ENCODE results near the gene GPR27. TPM values are rescaled to one million over a fixed set of nuclear protein-coding genes. Genes with fewer than 3 reads are reported as not detected.
A peak's percentile ranks its signal among the peaks of the same experiment; 100 is the strongest.

GPR27 gene
- total RNA-seq, 1 donor from 2014 or later: 0.10 TPM

DNA sequence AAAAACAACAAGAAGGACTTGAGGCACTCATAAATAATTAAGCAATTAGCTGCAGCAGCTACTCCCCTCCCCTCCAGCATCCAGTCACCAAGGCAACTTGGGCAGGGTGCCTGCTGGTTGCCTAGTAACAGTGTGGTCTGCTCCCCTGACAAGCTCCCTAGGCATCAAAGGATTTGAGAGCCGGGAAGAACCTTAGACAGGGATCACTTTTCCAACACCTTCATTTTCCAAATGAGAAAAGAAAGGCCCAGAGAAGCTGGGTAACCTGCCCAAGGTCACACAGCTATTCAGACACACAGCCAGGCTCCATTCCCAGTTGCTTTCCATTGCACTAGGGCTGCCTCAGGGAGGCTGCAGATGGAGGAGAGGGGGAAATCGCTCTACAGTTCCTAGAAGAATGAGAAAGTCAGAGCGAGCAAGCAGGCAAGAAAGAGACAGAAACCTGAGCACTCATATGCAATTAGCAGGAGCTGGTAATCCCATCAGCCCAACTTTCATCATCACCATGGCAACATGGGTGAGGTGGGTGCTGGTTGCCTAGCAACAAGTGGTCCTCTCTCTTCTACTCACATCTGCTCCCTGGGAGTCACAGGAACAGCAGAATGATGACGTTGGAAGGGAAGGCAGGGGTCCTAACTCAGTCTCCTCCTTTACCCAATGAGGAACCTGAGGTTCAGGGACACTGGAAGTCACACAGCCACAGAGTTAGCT is 24.9 kb upstream of the GPR27 start:
- no peak for DNase-seq (ENCODE audit: low spot score)
- no peak for ATAC-seq

GRCh38 chr3:71732637-71733036 is 21.0 kb upstream of the GPR27 start:
- ATAC-seq (no peak), DNase-seq (ENCODE audit: low spot score) (no peak)

DNA sequence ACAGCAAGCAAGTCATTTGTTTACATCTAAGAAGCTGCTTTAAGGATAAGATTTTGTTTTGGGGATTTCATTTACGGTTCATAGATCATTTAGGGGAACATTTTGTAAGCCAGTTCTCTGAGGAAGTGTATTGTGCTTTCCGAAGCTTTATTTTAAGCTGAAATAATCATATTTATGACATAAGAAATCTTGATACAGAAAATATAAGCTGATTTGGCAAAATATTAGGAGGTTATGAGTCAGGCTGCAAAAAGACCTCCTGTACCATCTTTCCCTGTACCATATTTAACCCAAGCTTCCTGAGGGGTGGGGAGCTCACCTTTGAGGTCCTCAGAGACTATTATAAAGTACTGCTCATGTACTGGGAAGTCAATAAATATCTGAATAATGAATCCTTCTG is 20.3 kb upstream of the GPR27 start:
- ATAC-seq: no peak
- no peak for DNase-seq (ENCODE audit: low spot score)

GRCh38 chr3:71734881-71735280 is 18.8 kb upstream of the GPR27 start:
- ATAC-seq (no peak), DNase-seq (ENCODE audit: low spot score) (no peak)

DNA sequence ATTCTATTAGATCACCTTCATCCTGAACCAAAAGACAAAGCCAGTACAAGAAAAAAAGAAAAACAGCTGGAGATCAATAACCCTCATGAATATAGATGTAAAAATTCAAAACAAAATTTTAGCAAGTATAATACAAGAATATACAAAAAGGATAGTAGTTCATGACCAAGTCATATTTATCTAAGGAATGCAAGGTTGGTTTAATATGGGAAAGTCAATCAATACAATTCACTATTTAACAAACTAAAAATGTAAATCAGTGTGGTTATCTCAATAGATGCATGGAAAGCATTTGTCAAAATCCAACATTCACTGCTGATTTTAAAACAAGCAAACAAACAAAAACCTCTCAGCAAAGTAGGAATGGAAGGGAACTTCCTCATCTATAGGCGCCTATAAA is 11.0 kb upstream of the GPR27 start:
- DNase-seq (ENCODE audit: low spot score): no peak
- no peak for ATAC-seq

DNA sequence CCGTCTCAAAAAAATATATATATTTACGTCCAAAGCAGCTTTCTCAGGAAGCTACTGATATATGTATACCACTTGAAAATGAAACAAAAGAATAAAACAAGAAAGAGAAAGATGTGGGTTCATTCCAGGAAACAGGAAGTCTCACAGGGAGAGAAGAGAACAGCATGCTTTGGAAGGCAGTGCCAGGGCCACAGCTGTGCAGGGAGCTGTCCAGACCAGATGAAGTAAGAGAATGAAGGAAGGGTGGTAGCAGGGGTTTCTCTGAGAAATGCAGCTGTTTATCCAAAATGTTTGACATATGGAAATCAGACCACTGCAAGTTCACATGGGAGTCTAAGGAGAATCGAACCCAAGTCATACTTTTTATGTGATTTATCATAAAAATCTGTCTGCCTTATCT is 8.9 kb upstream of the GPR27 start:
- no peak for DNase-seq (ENCODE audit: low spot score)

GRCh38 chr3:71751602-71752001 is 2.1 kb upstream of the GPR27 start:
- ATAC-seq (no peak), DNase-seq (ENCODE audit: low spot score) (no peak)

More for the DNA sequence above, 8.9 kb upstream of the GPR27 start:
- ATAC-seq: no peak

- ATAC-seq: no peak
- no peak for DNase-seq (ENCODE audit: low spot score)
These were observed 589 bp upstream of the GPR27 start for GRCh38 chr3:71752831-71753700.

DNA sequence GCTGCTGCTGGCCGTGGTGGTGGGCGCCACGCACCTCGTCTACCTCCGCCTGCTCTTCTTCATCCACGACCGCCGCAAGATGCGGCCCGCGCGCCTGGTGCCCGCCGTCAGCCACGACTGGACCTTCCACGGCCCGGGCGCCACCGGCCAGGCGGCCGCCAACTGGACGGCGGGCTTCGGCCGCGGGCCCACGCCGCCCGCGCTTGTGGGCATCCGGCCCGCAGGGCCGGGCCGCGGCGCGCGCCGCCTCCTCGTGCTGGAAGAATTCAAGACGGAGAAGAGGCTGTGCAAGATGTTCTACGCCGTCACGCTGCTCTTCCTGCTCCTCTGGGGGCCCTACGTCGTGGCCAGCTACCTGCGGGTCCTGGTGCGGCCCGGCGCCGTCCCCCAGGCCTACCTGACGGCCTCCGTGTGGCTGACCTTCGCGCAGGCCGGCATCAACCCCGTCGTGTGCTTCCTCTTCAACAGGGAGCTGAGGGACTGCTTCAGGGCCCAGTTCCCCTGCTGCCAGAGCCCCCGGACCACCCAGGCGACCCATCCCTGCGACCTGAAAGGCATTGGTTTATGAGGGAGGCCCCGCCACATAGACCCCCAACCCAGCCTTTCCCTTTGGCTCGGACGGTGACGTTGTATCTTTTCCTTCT is 1.1 kb downstream of the GPR27 start:
- DNase-seq (ENCODE audit: low spot score): no peak
- no peak for ATAC-seq

DNA sequence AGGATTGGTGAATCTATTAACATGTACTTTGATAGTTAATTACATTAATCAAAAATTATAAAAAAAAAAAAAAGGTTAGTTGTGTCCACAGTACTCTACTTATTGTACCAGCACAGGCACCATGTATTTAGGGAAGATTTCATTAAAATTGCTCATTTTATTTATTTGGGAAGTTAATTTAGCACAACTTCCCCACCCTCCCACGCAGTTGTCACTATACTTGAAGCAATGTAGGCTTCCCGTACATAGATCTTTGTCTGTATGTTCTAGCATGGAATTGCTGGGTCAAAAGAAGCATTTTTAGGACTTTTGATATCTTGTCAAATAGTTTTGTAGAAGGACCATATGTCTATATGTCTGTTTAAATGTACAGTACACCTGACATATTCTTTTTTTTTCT is 4.4 kb downstream of the GPR27 start:
- DNase-seq (ENCODE audit: low spot score) (no peak), ATAC-seq (no peak)

DNA sequence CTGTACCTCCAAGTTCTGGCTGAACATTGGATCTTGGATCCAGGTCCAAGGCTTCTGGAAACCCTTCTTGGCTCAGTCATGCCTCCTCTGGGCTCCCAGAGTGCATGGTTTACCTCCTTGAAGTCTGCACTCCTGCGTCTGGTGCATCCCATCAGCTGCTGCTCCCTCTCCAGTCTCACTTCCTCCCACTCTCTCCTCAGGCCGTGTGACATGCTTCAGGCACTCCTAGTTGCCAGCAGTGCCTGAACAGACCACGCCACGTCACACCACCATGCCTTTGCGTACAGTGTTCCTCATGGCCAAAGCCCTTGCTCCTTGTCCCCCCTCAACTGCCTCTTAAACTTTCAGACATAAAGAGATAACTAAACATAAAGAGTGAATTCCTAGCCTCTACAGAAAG is 5.7 kb downstream of the GPR27 start:
- ATAC-seq: no peak

DNA sequence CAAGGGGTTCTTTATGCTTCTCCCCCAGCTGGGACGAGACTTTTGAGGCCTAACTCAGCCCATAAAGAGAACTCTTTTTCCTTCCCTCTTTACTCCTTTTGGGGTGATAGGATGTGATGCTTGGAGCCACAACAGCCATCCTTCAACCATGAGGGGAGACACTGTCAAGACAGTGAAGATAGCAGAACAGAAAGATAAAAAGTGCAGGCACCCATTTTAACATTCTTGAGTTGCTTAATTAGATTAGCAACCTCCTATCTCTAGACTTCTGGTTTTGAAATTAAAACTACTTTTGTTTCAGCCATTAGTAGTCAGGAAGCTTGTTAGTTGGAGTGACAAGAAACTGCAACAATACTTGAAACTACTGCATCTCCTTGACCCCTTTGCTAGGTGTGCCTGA is 6.5 kb downstream of the GPR27 start:
- no peak for DNase-seq (ENCODE audit: low spot score)
- no peak for ATAC-seq

More for the DNA sequence above, 5.7 kb downstream of the GPR27 start:
- DNase-seq (ENCODE audit: low spot score): no peak

GRCh38 chr3:71763426-71763825 is 9.8 kb downstream of the GPR27 start:
- no peak for DNase-seq (ENCODE audit: low spot score)
- no peak for ATAC-seq

DNA sequence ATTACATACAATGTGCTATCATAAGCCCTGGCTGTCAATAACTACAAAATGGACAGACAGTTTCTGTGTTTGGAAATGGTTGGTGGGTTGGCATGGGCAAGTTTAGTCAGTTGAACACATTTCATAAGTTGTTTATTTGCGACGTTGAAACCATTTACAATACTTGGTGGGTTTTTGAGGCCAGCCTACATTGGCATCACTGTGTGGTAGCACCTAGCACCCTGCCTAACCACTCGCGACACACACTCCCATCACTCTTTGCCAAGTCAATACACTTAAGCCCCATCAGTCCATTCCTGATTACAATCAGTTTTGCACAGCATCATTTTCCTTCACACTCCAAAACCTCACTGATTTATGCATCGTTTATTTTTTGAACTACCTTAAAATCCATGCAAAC is 17.5 kb downstream of the GPR27 start:
- ATAC-seq (no peak), DNase-seq (ENCODE audit: low spot score) (no peak)

DNA sequence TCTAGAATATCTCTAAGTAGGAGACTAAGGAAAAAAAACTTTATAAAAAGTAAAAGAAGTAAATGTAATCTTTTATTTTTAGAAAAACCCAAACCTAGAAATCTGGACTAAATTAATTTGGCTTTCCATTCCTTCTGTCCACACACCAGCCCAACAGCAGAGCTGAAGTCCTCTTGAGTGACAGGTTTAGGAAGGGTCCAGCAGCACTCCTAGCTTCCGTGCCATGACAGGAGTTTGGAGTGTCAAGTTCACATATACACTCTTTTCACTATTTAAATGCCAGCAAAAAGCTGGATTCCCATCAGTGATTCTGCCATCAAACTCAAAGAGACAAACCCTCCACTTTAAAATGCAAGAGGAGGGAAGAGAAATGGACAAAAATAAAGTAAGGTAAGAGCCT is 18.2 kb downstream of the GPR27 start:
- no peak for DNase-seq (ENCODE audit: low spot score)
- ATAC-seq: no peak

DNA sequence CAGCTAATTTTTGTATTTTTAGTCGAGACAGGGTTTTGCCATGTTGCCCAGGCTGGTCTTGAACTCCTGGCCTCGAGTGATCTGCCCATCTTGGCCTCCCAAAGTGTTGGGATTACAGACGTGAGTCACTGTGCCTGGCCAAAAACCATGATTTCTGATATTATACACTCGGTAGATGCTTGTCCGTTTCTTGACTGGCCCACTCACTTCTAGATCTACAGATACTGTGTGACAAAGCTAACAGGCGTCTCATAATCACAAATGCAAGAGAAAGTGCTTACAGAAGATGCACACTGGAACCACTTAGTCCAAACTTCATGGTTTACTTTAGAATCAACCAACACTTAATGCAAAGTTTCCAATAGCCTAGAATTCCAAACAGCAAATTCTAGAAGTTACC is 22.9 kb downstream of the GPR27 start:
- ATAC-seq (no peak), DNase-seq (ENCODE audit: low spot score) (no peak)

DNA sequence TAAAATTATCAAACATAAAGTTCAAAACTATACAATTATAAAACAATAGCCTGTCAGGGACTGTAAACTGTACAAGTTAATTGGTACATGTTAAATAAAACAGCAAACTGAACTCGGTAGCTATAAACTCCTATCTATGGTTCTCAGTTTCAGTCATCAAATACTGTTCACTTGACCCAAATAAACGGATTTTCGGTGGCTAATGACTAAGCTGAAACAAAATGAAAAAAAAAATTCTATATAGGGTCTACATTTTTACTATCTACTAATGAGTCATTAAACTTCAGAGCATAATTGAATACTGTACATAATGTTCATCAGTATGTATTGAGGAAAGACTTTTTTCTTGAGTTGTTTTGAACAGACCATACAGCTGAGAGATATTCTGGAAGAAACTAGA is 24.7 kb downstream of the GPR27 start:
- ATAC-seq: no peak
- DNase-seq (ENCODE audit: low spot score): no peak

DNA sequence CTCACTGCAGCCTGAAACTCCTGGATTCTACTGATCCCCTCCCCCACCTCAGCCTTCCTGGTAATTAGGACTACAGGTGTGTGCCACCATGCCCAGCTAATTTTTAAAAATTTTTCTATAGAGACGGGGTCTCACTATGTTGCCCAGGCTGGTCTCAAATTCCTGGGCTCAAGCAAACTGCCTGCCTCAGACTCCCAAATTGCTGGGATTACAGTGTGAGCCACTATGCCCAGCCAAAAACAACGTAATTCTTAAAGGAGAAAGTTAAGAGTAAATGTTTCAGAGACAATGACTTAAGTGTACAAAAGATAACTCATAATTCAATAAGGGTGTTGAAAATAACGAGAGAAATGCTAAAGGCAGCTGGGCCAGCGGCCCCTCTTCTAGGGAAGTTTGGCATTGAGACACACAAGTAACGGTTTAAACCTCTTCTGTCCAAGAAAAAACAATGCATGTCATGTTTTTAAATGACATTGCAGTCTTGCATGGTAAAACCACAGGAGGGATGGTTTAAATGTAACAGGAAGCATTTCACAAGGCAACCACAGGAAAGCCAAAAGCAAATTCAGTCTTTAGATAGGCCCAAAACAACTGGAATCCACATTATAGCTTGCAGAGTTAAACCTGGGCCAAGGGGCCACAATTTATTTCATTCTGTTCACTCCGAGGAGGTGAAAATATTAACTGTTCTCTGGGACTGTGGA is 26.2 kb downstream of the GPR27 start:
- ATAC-seq (no peak), DNase-seq (ENCODE audit: low spot score) (no peak)

DNA sequence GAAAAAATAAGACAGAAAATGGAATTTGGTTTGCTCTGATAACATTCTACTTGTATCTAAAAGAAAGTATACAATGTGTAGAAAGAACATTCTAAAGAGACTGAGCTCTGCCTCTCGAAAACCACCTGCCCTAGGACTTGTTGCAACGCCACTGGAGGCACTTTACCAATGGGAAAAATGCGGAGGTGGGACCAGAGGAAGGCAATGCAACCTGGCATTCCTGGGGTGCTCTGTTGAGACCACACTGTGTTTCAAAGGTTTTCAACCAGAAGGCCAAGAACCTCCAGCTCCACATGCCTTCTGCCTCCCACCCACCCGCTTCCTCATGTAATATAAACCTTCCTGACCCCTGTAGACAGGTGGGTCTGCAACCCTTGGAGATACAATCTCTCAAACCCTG is 26.8 kb downstream of the GPR27 start:
- no peak for ATAC-seq
- DNase-seq (ENCODE audit: low spot score): no peak

DNA sequence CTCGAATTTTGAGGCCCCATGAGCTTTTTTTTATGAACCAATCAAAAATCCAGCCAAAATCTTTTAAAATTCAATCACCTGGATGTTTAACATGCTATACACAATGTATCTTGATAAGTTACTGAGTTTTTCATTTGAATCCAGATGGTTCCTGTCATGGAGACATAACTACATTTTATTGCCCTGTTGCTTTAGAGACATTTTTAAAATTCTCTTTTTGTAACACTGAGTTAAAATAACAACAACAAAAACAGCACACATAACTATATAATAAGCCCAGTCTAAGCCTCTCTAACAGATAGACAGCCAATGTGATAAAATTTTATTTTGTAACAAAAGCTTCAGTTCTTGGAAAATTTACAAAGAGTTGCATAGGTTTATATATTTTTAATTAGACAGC is 29.5 kb downstream of the GPR27 start:
- no peak for DNase-seq (ENCODE audit: low spot score)
- ATAC-seq: no peak

DNA sequence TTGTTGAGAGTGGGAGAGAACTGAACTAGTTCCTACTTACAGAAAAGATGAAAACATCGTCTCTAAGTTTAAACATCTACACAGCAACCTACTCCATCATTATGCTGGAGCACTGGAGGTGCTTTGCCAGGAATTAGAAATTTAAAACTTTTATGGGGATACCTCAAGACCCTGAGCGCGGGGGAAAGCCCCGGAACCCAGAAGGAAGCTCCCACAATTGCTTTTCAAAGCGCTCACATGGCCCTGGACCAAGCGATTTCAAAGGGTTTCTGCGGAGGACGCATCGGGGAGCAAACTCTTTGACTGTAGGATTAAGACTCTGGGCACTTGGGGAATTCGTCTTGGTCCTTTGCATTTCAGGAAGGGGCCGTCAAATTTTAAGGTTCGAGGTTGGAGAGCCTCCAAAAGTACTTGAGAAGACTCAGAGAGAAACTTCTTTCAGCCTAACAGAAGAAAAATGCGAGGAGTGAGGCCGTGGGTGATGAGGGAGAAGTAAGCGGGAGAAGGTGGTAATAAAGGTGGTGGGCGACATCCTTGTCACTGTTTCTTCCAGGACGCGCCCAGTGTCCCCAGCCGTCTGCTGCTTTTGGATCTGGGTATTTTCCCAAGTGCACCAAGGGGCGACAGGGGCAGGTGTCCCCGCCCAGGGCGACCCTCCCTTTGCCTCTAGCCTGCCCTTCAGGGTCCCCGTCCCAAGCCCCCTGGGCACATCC is 30.7 kb downstream of the GPR27 start:
- DNase-seq (ENCODE audit: low spot score): peak; percentile 45
- no peak for ATAC-seq

All from left lobe of liver (tissue), 2 donors.